ENCODE data around the gene COA8. TPM values are rescaled to one million over a fixed set of nuclear protein-coding genes. Genes with fewer than 3 reads are reported as not detected.

Gene COA8
- total and polyA plus RNA-seq, 2 donors (not counting 1 experiment from before 2014, with no cell fraction given) = 25.5 to 26.4 TPM

- no peak for DNase-seq (ENCODE audit: low read depth in 2 of 2)
Measured at GRCh38 chr14:103541709-103542604, 20.8 kb upstream of the COA8 start.

DNA sequence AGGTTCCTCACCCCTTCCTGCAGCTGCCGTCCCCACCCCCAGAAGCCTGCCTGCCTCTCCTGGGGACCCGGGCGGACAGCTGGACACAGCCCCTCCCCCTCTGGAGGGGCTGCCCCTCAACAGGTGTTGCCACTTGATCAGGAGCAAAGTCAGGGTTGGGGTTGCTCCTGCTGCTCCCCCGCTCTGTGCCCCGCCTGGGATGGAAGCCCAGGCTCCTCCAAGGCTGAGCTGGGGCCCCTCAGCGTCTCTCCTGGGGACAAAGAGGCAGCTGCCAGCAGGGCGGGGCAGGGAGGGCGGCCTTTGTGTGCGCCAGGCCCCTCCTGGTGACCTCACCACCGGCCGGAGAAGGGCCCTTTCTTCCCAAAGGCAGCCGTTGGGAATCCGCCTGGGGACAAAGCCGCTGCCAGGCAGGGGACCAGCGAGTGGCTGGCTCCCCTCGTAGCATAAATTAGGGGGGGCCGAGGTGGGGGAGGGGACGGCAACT is 20.1 kb upstream of the COA8 start:
- Histone ChIP-seq H3K4me1 (ENCODE audit: control insufficient read depth, extremely low read depth, insufficient read depth, low read length) (peaks cover 46% of the 10 kb centered on the region), H3K27ac (ENCODE audit: insufficient read depth, low read length) (no peak overlapping the region), H2AFZ (ENCODE audit: low read length) (no peak overlapping the region), H3K36me3 (ENCODE audit: control insufficient read depth, insufficient read depth, low read length) (no peaks in the 10 kb centered on the region), H3K4me3 (replicated peaks in 1 of 4; ENCODE audit: control extremely low read depth in 1 of 4, insufficient read depth in 1 of 4, low read depth in 3 of 4, low read length in 4 of 4) (no peak overlapping the region), H3K79me2 (ENCODE audit: control insufficient read depth, insufficient read depth, low read length) (no peaks in the 10 kb centered on the region), H3K27me3 (ENCODE audit: control insufficient read depth, insufficient read depth, low read length) (no peaks in the 10 kb centered on the region), H3K4me2 (ENCODE audit: extremely low read depth, insufficient read depth, low read length) (no peak overlapping the region), H4K20me1 (ENCODE audit: control insufficient read depth, extremely low read depth, insufficient read depth, low read length) (no peaks in the 10 kb centered on the region), H3K9ac (ENCODE audit: insufficient read depth, low read length) (no peak overlapping the region), H3K9me3 (ENCODE audit: control insufficient read depth, insufficient read depth, low read depth, low read length) (no peaks in the 10 kb centered on the region)
- TF ChIP-seq, protein P1, sequence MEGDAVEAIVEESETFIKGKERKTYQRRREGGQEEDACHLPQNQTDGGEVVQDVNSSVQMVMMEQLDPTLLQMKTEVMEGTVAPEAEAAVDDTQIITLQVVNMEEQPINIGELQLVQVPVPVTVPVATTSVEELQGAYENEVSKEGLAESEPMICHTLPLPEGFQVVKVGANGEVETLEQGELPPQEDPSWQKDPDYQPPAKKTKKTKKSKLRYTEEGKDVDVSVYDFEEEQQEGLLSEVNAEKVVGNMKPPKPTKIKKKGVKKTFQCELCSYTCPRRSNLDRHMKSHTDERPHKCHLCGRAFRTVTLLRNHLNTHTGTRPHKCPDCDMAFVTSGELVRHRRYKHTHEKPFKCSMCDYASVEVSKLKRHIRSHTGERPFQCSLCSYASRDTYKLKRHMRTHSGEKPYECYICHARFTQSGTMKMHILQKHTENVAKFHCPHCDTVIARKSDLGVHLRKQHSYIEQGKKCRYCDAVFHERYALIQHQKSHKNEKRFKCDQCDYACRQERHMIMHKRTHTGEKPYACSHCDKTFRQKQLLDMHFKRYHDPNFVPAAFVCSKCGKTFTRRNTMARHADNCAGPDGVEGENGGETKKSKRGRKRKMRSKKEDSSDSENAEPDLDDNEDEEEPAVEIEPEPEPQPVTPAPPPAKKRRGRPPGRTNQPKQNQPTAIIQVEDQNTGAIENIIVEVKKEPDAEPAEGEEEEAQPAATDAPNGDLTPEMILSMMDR (conservative IDR thresholded peaks at IDR 0.05 in 1 of 2, IDR thresholded peaks at IDR 0.05 in 1 of 2; ENCODE audit: low read depth in 1 of 2, low read length in 2 of 2) = no peak
- TF ChIP-seq EZH2 (IDR thresholded peaks at IDR 0.05; ENCODE audit: low read length, missing control alignments) = no peak
- DNase-seq (ENCODE audit: low read depth in 2 of 2) = no peak

More at GRCh38 chr14:103541709-103542604, 20.8 kb upstream of the COA8 start:
- H3K4me3 ChIP-seq (replicated peaks in 1 of 4; ENCODE audit: control extremely low read depth in 1 of 4, insufficient read depth in 1 of 4, low read depth in 3 of 4, low read length in 4 of 4) = no peak overlapping the region
- no peak overlapping the region for H2AFZ ChIP-seq (ENCODE audit: low read length)
- no peaks in the 10 kb centered on the region for H3K79me2 ChIP-seq (ENCODE audit: control insufficient read depth, insufficient read depth, low read length)
- no peaks in the 10 kb centered on the region for H4K20me1 ChIP-seq (ENCODE audit: control insufficient read depth, extremely low read depth, insufficient read depth, low read length)
- peak overlapping the region; percentile 87 for H3K27ac ChIP-seq (ENCODE audit: insufficient read depth, low read length)
- no peaks in the 10 kb centered on the region for H3K36me3 ChIP-seq (ENCODE audit: control insufficient read depth, insufficient read depth, low read length)
- H3K4me1 ChIP-seq (ENCODE audit: control insufficient read depth, extremely low read depth, insufficient read depth, low read length) = peaks cover 46% of the 10 kb centered on the region
- peak overlapping the region; percentile 23 for H3K9ac ChIP-seq (ENCODE audit: insufficient read depth, low read length)
- H3K9me3 ChIP-seq (ENCODE audit: control insufficient read depth, insufficient read depth, low read depth, low read length) = no peaks in the 10 kb centered on the region
- TF ChIP-seq EZH2 (IDR thresholded peaks at IDR 0.05; ENCODE audit: low read length, missing control alignments) = no peak
- TF ChIP-seq, protein P1 (conservative IDR thresholded peaks at IDR 0.05 in 1 of 2, IDR thresholded peaks at IDR 0.05 in 1 of 2; ENCODE audit: low read depth in 1 of 2, low read length in 2 of 2) = no peak
- no peak overlapping the region for H3K4me2 ChIP-seq (ENCODE audit: extremely low read depth, insufficient read depth, low read length)
- H3K27me3 ChIP-seq (ENCODE audit: control insufficient read depth, insufficient read depth, low read length) = no peaks in the 10 kb centered on the region

GRCh38 chr14:103543140-103543539 is 19.6 kb upstream of the COA8 start:
- Histone ChIP-seq H3K27me3 (ENCODE audit: control insufficient read depth, insufficient read depth, low read length) (no peaks in the 10 kb centered on the region), H3K4me2 (ENCODE audit: extremely low read depth, insufficient read depth, low read length) (no peak overlapping the region), H3K27ac (ENCODE audit: insufficient read depth, low read length) (no peak overlapping the region), H3K9me3 (ENCODE audit: control insufficient read depth, insufficient read depth, low read depth, low read length) (no peaks in the 10 kb centered on the region), H2AFZ (ENCODE audit: low read length) (no peak overlapping the region), H4K20me1 (ENCODE audit: control insufficient read depth, extremely low read depth, insufficient read depth, low read length) (no peaks in the 10 kb centered on the region), H3K36me3 (ENCODE audit: control insufficient read depth, insufficient read depth, low read length) (no peaks in the 10 kb centered on the region), H3K79me2 (ENCODE audit: control insufficient read depth, insufficient read depth, low read length) (no peaks in the 10 kb centered on the region), H3K9ac (ENCODE audit: insufficient read depth, low read length) (no peak overlapping the region), H3K4me1 (ENCODE audit: control insufficient read depth, extremely low read depth, insufficient read depth, low read length) (peaks cover 46% of the 10 kb centered on the region), H3K4me3 (replicated peaks in 1 of 4; ENCODE audit: control extremely low read depth in 1 of 4, insufficient read depth in 1 of 4, low read depth in 3 of 4, low read length in 4 of 4) (no peak overlapping the region)
- no peak for TF ChIP-seq EZH2 (IDR thresholded peaks at IDR 0.05; ENCODE audit: low read length, missing control alignments)
- TF ChIP-seq, protein P1 (conservative IDR thresholded peaks at IDR 0.05 in 1 of 2, IDR thresholded peaks at IDR 0.05 in 1 of 2; ENCODE audit: low read depth in 1 of 2, low read length in 2 of 2) = no peak
- no peak for DNase-seq (ENCODE audit: low read depth in 2 of 2)

All from fibroblast of lung (primary cell).